SIG-M5 (cell line): ENCODE data around the gene HOXA7.

Experiments
- DNase-seq: peaks from one replicate; lab custom pipeline; 2025; lab: John Stamatoyannopoulos, UW

The HOXA7 gene

GRCh38 chr7:27147199-27148030 is 9.1 kb downstream of the HOXA7 start, which contains the start of gene HOXA6:
TSS of gene HOXA6 (minus strand) at chr7:27147774. CDS start at chr7:27147749, 25 bp downstream.
- DNase-seq, result no peak

- no peak for DNase-seq
Observed at GRCh38 chr7:27146491-27147198, 9.8 kb downstream of the HOXA7 start.

GRCh38 chr7:27145914-27146412 is 10.5 kb downstream of the HOXA7 start:
- no peak for DNase-seq

GRCh38 chr7:27145165-27145913 is 11.1 kb downstream of the HOXA7 start:
- DNase-seq, result no peak

GRCh38 chr7:27144781-27145164 is 11.7 kb downstream of the HOXA7 start:
- DNase-seq, result no peak

- DNase-seq, result no peak
Observed at GRCh38 chr7:27143950-27144780, 12.3 kb downstream of the HOXA7 start.

GRCh38 chr7:27143023-27143949 is 13.2 kb downstream of the HOXA7 start, which contains the start of gene HOXA5:
TSS of gene HOXA5 (minus strand) at chr7:27143681. CDS start at chr7:27143607, 74 bp downstream.
- DNase-seq, result no peak

- no peak for DNase-seq
Observed at GRCh38 chr7:27142580-27143022, 13.9 kb downstream of the HOXA7 start.

GRCh38 chr7:27141923-27142579 is 14.4 kb downstream of the HOXA7 start:
- no peak for DNase-seq

- DNase-seq, result no peak
Observed at GRCh38 chr7:27141137-27141922, 15.1 kb downstream of the HOXA7 start.

- DNase-seq, result no peak
Observed at GRCh38 chr7:27140126-27140857, 16.2 kb downstream of the HOXA7 start.

- no peak for DNase-seq
Observed at GRCh38 chr7:27139334-27140125, 16.9 kb downstream of the HOXA7 start.

- no peak for DNase-seq
Observed at GRCh38 chr7:27138985-27139333, 17.5 kb downstream of the HOXA7 start.

GRCh38 chr7:27138472-27138871 is 18.0 kb downstream of the HOXA7 start:
- no peak for DNase-seq

- DNase-seq, result no peak
Observed at GRCh38 chr7:27137640-27138315, 18.7 kb downstream of the HOXA7 start.

GRCh38 chr7:27134392-27134791 is 22.1 kb downstream of the HOXA7 start:
- no peak for DNase-seq
